Kidney (tissue), 14 donors: Measurements from ENCODE around the gene IFIH1. TPM values are rescaled to one million over a fixed set of nuclear protein-coding genes. Genes with fewer than 3 reads are reported as not detected.

Experiments used
- DNase-seq, 5 donors: peaks; one replicate each; pipeline ENCODE4 v3.0.0-alpha.2; 2013 to 2020
- FAIRE-seq: peaks from 2 replicates; lab custom pipeline; 2012; peaks lifted over from hg19 to GRCh38; lab: Jason Lieb, UNC
- H3K27ac ChIP-seq, 2 donors: one replicate each; pipeline ENCODE4 v1.7.0; 2013; ENCODE audit warnings: low read depth in 2 of 2, low read length in 2 of 2, inconsistent platforms in 1 of 2
- H3K27me3 ChIP-seq: one replicate; pipeline ENCODE4 v1.7.1; 2013; ENCODE audit warnings: low read length, inconsistent platforms; ENCODE audit not compliant: control insufficient read depth, insufficient read depth
- H3K36me3 ChIP-seq, 3 donors: one replicate each; pipeline versions ENCODE4 v1.7.0 to v1.7.1; 2013; ENCODE audit warnings: low read length in 3 of 3, control low read depth in 1 of 3, inconsistent platforms in 1 of 3; ENCODE audit not compliant: insufficient read depth in 3 of 3, control insufficient read depth in 2 of 3
- H3K4me1 ChIP-seq, 3 donors: one replicate each; pipeline versions ENCODE4 v1.7.0 to v1.7.1; 2013; ENCODE audit warnings: low read length in 3 of 3, inconsistent platforms in 1 of 3, low read depth in 1 of 3; ENCODE audit not compliant: control insufficient read depth in 2 of 3, insufficient read depth in 2 of 3
- H3K4me3 ChIP-seq, 3 donors: one replicate each; pipeline versions ENCODE4 v1.7.0 to v1.8.1; 2013; ENCODE audit warnings: low read length in 3 of 3, control low read depth in 1 of 3, inconsistent platforms in 1 of 3
- H3K9ac ChIP-seq, 3 donors: one replicate each; pipeline versions ENCODE4 v1.7.0 to v1.7.1; 2013; ENCODE audit warnings: low read length in 3 of 3, control low read depth in 1 of 3, inconsistent platforms in 1 of 3
- H3K9me3 ChIP-seq, 3 donors: one replicate each; pipeline versions ENCODE4 v1.7.0 to v1.7.1; 2013; ENCODE audit warnings: low read length in 3 of 3, control low read depth in 1 of 3, inconsistent platforms in 1 of 3; ENCODE audit not compliant: control insufficient read depth in 2 of 3, insufficient read depth in 1 of 3
- CTCF ChIP-seq: IDR thresholded peaks from 3 replicates; pipeline ENCODE4 v1.5.1; 2012; ENCODE audit warnings: mild to moderate bottlenecking, moderate library complexity, borderline replicate concordance; ENCODE audit not compliant: insufficient read depth; ENCODE audit errors: extremely low read depth
- intact Hi-C: fragments of 100-400 bp; cut with DNase I; formaldehyde crosslinking; loops from one replicate; pipeline ENCODE4 v1.11.1; 2022
- polyA plus RNA-seq: library from polyadenylated mRNA; stranded (reverse); fragments of 350-450 nt; fragmentation: Illumina TruSeq; extraction: RNeasy Lipid Tissue Mini Kit (QIAGEN cat#74804); gene quantifications from one replicate; pipeline ENCODE4 v1.2.3, GENCODE V29; 2014; ENCODE audit warnings: low read depth, low replicate concordance; ENCODE audit not compliant: insufficient read depth
- total RNA-seq: library from RNA; stranded (reverse); fragmentation: NEBNext Ultra II Directional; extraction: Animal tissue kit (Norgen Biotek cat#: 25700); gene quantifications from one replicate; pipeline ENCODE4 v1.2.1, GENCODE V29; 2021
- donor health status: control.
- donor health status: control.
- donor health status: control.
- donor health status: control.
- donor health status: control.
- donor health status: DM: yes; HTN: yes; CAD: no.
- donor health status: Normal renal cell carcinoma (clear cell type).

IFIH1 gene
- total and polyA plus RNA-seq, 2 donors from 2014 or later = 11.3 to 21.6 TPM

GRCh38 chr2:162320864-162321517 lies 2.5 kb upstream of the IFIH1 start:
- Histone ChIP-seq H3K4me1 (peaks cover 0 to 9% (median 7%) of the 10 kb centered on the region in 3 donors), H3K9me3 (no peaks in the 10 kb centered on the region), H3K27ac (no peak overlapping the region), H3K36me3 (no peaks in the 10 kb centered on the region), H3K27me3 (no peaks in the 10 kb centered on the region), H3K4me3 (no peak overlapping the region), H3K9ac (no peak overlapping the region)
- no peak for TF ChIP-seq CTCF
- intact Hi-C loops = no loop called here
- no peak for DNase-seq
- no peak for FAIRE-seq

DNA sequence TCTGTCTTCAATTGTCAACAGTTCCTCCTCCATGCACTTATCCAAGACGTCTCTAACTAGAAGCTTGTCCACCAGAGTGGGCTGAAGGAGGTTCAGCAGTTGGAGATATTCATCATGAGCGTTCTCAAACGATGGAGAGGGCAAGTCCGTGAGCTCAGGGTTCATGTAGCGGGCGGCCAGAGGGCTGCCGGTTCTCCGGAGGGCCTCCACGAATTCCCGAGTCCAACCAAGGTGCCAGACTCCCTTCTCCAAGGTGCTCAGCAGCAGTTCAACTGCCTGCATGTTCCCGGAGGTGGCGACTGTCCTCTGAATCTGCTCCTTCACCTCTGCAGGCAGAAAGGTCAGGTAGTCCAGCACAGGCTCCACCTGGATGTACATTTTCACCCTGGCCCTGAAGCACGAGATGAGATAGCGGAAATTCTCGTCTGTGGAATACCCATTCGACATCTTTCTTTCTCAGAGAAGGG lies 590 bp downstream of the IFIH1 start:
- intact Hi-C loops = no loop called here
- FAIRE-seq (no peak), DNase-seq (peak in 3 of 5 donors; percentile 22 to 72 (median 23))
- Histone ChIP-seq H3K27me3 (no peaks in the 10 kb centered on the region), H3K36me3 (no peaks in the 10 kb centered on the region), H3K9ac (peak overlapping the region; percentile 70 to 95 (median 94)), H3K4me1 (peaks cover 0 to 13% (median 7%) of the 10 kb centered on the region in 3 donors), H3K4me3 (peak overlapping the region; percentile 80 to 99 (median 89)), H3K9me3 (no peaks in the 10 kb centered on the region), H3K27ac (peak overlapping the region; percentile 88 to 95)
- peak; percentile 6 for TF ChIP-seq CTCF

DNA sequence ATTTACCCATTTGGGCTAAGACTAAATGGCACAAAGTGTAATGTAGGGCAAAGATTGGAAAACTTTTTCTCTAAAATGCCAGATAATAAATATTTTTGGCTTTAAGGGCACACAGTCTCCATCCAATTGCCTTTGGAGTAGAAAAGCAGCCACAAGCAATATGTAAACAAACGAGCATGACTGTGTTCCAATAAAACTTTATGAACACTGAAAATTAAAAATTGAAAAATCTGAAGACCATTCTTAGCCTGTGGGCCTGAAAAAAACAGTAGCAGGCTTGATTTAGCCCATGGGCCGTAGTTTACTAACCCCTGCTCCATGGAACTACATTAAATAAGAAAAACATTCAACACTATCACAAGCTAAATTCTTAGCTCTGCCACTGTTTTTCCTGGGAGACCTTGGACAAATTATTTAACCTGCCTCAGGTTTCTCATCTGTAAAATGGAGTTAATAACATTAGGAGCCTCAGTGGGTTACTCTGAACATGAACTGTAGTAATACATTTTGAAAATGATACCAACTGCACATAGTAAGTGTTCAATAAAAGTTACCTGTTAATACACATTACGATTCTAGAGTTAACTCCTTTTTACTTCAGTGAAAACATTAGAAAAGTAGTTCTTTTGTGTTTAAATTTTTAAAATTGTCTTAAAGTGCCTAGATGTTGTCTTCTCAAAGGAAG lies 1.3 kb downstream of the IFIH1 start:
- H3K9ac ChIP-seq = no peak overlapping the region
- H3K9me3 ChIP-seq = no peaks in the 10 kb centered on the region
- FAIRE-seq = no peak
- no peaks in the 10 kb centered on the region for H3K27me3 ChIP-seq
- H3K4me3 ChIP-seq = peak overlapping the region in 2 of 3 donors; percentile 89 to 99
- DNase-seq = no peak
- intact Hi-C loops = no loop called here
- TF ChIP-seq CTCF = no peak
- H3K36me3 ChIP-seq = no peaks in the 10 kb centered on the region
- no peak overlapping the region for H3K27ac ChIP-seq
- peaks cover 0 to 13% (median 7%) of the 10 kb centered on the region in 3 donors for H3K4me1 ChIP-seq
